Epithelial cell of esophagus (primary cell): Measurements from ENCODE around the gene GSX2.

Source experiments
- DNase-seq: peaks from one replicate; pipeline ENCODE4 v3.0.0; 2010; ENCODE audit warnings: low read depth
- H3K4me3 ChIP-seq: 2 replicates; pipeline ENCODE4 v1.5.1; 2011; ENCODE audit warnings: mild to moderate bottlenecking, low read length, control low read depth
- CTCF ChIP-seq: IDR thresholded peaks from 2 replicates; pipeline ENCODE4 v1.5.1; 2011; ENCODE audit warnings: low read depth, mild to moderate bottlenecking, low read length, control low read depth, inconsistent platforms; ENCODE audit not compliant: insufficient read depth; ENCODE audit errors: missing control alignments

The GSX2 gene

GRCh38 chr4:54144199-54144598 is 44.2 kb downstream of the GSX2 start:
- DNase-seq, result no peak
- TF ChIP-seq CTCF, result no peak
- H3K4me3 ChIP-seq, result no peak overlapping the region

- DNase-seq, result no peak
- TF ChIP-seq CTCF, result no peak
- H3K4me3 ChIP-seq, result no peak overlapping the region
These were observed 44.8 kb downstream of the GSX2 start for GRCh38 chr4:54144661-54145171.

- no peak for DNase-seq
- TF ChIP-seq CTCF, result no peak
- H3K4me3 ChIP-seq, result no peak overlapping the region
These were observed 46.2 kb downstream of the GSX2 start for GRCh38 chr4:54146139-54146538.

- no peak overlapping the region for H3K4me3 ChIP-seq
- no peak for DNase-seq
- no peak for TF ChIP-seq CTCF
These were observed 49.4 kb downstream of the GSX2 start for GRCh38 chr4:54149323-54149722.
